ENCODE data around the gene GSTCD. TPM values are rescaled to one million over a fixed set of nuclear protein-coding genes. Genes with fewer than 3 reads are reported as not detected.

Gene GSTCD
- total and polyA plus RNA-seq, 3 experiments from 2014 or later: 3.2 to 22.4 (median 20.5) TPM

Other genes starting within 250 kb of the GSTCD start
- gene PPA2, start 234.7 kb upstream of the GSTCD start, total RNA-seq: 100 to 1,000 TPM in 1 of 2 experiments, 10 to 100 TPM in 1; 98.6 to 113 TPM
- gene PPA2, start 234.7 kb upstream of the GSTCD start, polyA plus RNA-seq: 140 TPM
- not detected for gene ARHGEF38, start 156.2 kb upstream of the GSTCD start, total RNA-seq
- not detected for gene ARHGEF38, start 156.2 kb upstream of the GSTCD start, polyA plus RNA-seq
- 10 to 100 TPM; 20.2 to 21.8 TPM for gene INTS12, start 95 bp upstream of the GSTCD start, total RNA-seq
- gene INTS12, start 95 bp upstream of the GSTCD start, polyA plus RNA-seq: 27.3 TPM
- gene NPNT, start 186.7 kb downstream of the GSTCD start, total RNA-seq: not detected
- gene NPNT, start 186.7 kb downstream of the GSTCD start, polyA plus RNA-seq: not detected